HG03064 (cell line): ENCODE results near the gene MAS1L.

Source experiments
- ATAC-seq: cut with Tn5 transposase; IDR thresholded peaks from one replicate; pipeline ENCODE4 v1.9.1; 2021; ENCODE audit warnings: low read depth; ENCODE audit not compliant: unreplicated experiment

The MAS1L gene, protein sequence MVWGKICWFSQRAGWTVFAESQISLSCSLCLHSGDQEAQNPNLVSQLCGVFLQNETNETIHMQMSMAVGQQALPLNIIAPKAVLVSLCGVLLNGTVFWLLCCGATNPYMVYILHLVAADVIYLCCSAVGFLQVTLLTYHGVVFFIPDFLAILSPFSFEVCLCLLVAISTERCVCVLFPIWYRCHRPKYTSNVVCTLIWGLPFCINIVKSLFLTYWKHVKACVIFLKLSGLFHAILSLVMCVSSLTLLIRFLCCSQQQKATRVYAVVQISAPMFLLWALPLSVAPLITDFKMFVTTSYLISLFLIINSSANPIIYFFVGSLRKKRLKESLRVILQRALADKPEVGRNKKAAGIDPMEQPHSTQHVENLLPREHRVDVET

DNA sequence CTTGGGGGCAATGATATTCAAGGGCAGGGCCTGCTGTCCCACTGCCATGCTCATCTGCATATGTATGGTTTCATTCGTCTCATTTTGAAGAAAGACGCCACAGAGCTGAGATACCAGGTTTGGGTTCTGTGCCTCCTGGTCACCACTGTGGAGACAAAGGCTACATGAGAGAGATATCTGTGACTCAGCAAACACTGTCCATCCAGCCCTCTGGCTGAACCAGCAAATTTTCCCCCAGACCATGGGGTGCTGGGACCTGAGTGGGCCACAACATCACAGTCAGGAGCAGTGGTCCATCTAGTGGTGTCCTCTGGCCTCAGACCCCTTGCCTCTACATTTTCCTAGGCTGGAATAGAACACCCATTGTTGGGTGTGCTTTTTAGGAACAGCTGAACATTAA lies at the start of gene MAS1L:
Gene MAS1L, minus strand, starts transcription at position 297 of the 400 bp plus-strand sequence. Its CDS starts 54 bp downstream, at position 243.
- ATAC-seq = no peak

DNA sequence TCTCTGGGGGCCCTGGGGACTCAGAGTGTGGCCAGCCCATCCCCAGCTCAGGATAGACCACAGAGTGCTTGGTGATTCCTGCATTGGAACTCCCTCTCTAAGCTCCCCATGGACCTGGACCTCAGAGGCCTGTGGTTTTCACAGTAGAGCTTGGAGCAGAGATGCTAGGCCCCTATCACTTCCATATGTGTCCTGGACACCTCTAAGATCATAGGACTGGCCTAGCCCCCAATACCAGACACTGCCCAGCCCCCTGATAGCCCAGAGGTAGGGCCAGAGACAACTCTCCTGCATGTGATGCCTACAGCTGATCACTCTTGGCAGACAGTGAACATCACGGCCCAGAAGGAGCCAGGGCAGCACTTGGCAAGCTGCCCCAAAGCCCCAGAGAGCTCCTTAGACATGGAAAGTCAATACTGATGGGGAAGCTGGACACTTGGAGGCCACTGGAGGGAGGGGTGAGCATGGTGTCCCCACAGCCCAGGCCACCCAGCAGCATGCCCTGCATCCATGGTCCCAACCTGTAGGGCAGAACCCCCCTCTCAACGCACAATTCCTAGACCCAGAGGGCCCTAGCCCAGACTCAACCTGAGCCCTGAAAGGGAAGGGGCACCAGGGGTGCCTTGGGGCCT lies 44.7 kb upstream of the MAS1L start:
- ATAC-seq = no peak

DNA sequence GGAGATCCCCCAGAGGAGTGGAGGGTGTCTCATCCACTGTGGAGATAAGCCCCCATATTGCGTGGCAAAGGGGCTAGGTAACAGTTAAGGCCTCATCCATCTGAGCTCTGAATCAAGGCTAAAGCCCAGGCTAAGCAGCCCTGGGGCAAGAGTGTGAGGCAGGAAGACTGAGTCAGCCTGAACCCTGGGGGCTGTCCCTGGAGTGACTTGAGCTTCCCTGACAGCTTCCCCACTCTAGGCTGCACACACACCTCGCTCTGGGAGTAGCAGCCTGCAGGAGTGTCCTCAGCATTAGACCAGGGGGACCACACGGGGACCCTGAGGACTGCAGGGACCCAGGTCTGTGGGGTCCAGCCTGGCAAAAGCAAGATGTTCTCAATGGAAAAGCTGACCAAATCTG lies 43.9 kb upstream of the MAS1L start:
- ATAC-seq = no peak

DNA sequence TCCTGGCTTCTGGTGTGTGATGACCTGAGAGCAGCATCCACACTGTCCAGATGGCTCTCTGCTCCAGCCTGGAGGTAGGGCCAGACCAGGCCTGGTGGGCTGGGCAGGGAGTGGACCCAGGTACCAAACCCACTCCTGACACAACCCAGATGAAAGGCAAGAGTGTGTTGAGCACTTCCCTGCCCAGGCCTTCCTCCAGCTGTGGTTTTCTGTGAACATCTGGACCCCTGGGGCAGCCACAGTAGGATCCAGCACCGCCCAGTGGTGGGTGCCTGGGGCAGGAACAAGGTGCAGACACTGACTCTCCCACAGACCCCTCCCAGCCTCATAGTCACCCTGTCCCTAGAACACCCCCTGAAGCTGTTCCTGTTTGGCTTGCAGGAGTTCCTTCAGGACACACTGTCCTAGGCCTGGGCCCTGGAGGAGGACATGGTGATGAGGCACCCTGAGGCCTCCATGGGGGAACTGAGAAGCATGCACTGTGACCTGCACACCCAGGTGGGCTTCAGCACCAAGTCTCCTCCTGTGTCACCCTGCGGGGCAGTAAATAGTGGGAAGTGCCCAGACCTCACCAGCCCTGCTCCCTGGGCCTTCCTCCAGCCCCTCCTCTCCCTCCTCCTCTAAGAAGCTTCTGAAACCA lies 43.0 kb upstream of the MAS1L start:
- ATAC-seq = no peak

DNA sequence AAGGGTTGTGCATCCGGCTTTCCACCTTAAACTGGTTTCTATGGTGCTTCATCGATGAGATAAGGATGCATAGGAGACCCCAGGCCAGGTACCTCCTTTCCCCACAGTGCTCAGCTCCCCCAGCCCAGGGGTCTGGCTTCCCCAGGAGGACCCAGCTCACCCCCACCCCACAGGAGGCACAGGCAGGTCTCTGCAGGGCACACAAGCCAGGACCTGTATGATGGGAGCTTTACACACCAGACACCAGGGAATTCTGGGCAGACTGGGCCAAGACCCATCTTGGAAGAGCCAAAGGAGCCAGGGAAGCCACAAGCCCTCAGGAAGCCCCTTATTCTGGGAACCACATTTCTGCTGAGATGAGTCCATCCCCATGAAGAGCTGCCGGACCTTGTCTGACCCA lies 42.2 kb upstream of the MAS1L start:
- no peak for ATAC-seq

DNA sequence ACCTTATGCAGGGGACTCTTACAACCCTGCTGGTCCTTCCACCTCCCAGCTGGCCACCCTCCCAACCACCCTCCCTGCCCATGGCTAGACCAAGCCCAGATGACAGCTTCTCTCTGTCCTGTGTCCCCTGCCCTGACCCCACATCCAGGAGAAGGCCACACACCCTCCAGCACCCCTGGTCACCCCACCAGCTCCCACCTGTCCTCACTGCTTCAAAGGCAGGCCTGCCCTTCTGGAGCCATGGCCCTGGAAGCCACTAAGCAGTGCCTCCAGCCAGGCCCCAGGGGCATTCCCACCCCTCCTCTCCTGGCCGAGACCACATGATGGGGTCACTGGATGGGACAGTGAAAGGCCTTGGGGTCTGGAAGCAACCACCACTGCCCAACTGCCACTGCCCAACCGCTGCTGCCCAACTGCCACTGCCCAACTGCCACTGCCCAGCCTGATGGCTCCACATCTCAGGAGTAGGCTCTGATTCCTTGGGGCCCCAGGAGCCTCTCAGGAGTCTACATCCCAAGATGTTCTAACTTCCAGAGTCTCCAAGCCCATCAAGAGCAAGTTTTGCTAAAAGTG lies 41.3 kb upstream of the MAS1L start:
- ATAC-seq = no peak

DNA sequence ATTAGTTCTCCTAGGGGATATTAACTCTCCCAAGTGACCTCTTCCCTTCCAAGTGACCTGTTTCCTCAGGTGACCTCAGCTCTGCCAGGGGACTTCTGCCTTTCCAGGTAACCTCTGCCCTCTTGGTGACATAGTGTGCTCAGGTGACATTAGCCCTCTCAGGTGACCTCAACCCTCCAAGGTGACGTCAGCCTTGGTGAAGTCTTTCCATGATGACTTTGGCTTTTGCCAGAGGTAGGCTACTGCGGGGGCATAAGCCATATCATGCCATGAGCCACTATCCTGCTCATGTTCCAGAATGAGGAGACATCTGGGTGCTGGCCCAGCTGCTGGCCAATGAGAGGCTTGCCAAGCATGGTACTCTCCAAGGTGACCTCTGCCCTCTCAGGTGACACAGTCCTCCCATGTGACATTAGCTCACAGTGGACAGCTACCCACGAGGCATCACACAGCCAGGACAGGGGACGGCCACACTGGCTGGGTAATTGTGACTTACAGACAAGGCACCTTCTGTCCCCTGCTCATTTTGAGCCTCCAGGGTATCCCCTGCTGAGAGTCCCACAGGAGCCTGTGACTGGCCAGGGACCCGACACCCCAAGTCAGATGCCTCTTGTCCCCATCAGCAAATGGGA lies 40.7 kb upstream of the MAS1L start:
- no peak for ATAC-seq

DNA sequence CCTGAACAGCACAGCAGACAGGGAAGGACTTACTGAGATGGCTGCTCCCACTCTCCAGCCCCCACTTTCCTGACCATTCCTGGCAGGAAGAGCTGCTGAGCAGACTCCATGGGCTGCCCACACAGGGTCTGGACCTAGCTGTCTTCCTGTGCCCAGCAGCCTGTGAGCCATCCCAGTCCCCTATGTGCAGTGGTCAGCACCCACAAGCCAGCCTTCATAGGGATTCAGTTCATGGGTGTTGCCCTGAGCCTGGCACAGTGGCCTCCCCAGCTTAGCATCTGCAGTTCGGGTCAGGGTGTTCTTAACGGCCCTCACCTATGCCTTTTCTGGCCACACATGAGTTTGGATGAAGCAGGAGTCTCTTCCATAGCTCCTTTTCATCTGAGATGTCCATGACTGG lies 39.8 kb upstream of the MAS1L start:
- no peak for ATAC-seq

DNA sequence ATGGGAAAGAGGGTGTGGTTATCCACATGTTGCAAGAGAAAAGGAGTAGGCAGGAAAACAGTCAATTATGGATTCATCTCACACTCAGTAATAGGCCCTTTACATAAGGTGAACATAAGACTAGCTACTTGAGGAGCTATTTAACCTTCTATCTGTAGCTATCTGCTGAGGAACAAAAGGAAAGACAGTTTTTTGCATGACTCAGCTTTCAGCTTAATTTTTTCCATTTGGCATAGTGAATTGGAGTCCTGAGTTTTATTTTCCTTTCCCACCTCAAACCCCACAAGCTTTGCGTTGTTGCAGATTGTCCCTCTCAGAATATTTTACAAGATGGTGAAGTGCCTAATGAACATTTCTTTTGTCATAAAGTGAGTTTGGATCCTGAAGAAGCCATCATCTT lies 39.4 kb upstream of the MAS1L start:
- ATAC-seq = no peak

DNA sequence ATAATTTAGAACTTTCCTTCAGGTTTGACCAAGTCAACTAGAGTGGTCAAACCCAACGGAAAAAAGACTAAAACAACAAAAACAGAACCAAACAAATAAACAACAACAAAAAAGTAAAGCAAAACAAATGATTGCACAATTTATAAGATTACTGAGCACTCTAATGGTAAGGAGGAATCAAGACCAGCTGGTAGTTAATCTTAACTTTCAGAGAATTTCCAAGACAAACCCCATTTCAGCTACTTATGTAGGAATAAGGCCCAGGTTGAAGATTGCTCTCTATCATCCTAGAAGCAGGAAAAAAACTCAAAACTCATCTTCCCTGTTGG lies 37.5 kb upstream of the MAS1L start:
- ATAC-seq = no peak

DNA sequence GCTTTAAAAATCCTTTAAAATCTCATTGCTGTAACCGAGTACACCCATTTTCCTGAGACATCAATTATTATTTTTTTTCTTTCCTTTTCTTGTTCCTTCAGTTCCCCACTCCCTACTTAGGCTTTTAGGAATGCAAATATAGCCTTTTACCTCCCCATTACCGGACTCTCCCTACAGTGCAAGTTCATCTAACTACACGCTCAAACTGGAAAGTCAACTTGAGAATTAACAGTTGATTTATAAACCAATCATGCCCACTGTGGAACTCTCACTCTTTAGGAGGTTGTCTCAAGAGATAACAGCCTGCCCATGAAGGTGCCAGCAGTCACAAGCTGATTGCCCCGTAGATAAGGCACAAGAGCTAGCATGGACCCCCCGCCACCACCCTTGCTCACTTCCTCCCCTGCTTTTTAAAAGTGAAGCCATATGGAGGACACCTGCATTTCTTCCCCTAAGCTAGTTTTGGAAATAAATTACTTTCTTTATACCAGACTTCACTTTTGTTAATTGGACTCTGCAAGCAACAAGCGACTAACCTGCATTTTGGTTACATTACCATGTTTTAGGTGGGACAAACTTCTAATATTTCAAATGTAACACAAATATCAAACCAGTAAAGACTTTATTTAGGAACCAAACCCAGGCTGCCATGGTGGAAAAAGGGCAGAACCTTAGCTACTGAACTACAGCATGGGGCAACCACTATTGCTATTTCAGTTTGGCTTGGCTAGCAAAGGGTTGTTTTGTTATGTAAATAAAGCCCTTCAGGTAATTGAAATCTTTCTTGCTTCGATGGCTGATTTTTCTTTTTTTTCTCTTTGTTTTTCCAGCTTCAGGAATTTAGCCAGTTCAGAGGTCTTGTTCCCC lies 36.9 kb upstream of the MAS1L start:
- no peak for ATAC-seq

DNA sequence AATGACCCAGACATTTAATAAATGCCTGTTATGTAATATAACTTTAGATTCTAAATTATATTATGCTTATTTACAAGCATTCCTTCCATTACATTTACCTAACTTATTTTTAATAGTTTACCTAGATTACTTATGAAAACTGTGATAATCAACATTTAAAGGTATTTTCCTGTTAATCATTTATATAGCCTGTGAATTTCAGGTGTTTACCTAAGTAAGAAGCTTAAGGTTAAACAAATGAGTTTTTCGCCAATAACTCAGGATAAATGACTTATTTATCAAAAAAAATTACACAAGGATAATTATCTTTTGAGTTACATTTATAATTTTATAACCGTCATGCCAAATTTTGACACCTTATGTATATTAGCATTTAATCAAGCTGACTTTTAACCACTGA lies 36.3 kb upstream of the MAS1L start:
- no peak for ATAC-seq

DNA sequence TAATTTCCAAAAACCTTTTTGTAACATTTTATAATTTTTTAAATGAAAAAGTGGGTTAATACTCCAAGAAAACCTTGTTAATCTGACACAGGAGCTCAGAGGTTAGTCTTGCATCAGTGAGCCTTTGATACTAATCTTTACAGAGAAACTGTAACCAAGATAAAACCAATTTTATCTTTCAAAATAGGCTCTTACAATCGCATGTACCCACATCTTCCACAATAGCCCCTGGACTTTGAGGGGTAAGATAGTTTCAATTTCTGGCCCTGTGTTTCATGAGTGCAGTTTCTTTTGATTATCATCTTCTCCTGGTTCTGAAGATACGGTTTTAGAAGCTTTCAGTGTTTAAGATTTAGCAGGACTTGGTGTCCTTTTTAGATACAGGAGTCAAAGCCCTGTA lies 34.5 kb upstream of the MAS1L start:
- no peak for ATAC-seq

DNA sequence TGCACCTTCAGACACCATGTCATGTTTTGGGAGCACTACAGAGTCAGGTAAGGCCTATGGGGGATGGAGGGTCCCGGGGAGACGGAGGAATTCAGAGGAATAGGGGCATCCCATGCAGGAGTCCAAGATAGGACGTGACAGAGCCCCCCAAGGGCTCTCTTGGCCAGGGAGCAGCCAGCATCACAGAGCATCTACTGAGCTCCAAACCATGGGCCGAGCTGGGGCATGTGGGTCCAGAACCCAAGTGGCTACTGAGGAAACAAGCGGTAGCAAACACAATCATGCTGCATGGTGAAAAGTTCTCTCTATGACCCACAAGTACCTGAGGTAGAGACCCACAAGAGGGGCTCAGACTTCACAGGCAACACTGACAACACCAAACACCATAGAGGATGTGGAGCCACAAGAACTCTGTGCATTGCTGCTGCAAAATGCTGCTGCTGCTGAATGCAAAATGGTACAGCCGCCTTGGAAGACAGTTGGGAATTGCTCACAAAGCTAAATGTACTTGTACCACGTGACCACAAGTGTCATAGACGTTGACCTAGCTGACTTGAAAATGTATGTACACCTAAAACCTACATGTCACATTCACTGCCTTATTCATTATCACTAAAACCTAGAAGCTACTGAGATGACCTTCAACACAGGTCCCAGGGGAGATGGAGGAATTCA lies 33.4 kb upstream of the MAS1L start:
- ATAC-seq = no peak

DNA sequence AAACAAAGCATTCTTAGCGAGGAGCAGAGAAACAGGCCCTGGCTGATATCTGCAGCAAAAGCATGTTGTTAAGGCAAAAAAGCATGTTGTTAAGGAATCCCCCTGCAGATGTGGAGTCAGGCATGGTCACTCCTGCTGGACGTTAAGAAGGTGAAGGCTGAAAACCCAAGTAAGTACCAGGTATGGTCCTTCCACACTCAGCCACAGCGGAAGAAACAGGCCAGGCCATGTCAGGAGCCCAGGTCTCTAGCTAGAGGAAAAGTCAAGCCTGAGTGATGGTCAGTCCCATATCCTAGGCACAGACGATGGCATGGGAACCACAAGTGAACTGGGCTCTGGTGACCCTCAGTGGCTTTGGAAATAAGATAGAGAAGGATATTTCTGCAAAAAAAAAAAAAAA lies 32.5 kb upstream of the MAS1L start:
- ATAC-seq = no peak

DNA sequence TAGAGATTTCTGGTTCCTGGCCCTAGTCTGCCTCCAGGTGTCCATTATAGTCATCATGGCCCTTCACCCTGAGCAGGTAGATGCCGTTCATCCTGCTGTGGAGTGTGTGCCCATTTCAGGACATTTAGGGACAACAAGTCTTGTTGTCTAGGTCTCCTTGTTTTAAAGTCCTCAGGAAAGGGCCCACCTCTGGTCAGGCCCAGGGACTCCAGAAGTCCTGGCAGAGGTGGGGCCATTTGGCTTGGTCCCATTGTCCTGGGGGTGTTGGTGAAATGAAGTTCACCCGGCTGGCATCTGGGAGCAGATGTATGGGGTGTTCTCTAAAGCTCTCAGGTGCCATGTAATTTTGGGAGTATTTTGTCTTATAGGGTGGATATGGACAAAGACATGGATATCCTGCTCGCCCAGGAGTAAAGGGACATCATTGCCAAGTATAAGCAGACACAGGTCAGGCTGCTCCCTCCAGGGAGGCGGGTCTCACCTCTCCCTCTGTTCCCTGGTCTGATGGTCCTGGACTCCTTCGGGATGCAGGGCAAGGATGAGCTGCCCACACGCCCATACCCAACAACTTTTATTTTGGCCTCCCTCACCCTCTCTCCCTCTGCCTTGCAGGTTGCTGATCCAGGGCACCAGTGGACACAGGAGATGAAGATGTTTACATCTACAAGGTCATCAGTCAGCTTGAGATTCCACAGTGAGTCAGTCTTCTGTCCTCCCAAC lies 31.7 kb upstream of the MAS1L start:
- no peak for ATAC-seq

DNA sequence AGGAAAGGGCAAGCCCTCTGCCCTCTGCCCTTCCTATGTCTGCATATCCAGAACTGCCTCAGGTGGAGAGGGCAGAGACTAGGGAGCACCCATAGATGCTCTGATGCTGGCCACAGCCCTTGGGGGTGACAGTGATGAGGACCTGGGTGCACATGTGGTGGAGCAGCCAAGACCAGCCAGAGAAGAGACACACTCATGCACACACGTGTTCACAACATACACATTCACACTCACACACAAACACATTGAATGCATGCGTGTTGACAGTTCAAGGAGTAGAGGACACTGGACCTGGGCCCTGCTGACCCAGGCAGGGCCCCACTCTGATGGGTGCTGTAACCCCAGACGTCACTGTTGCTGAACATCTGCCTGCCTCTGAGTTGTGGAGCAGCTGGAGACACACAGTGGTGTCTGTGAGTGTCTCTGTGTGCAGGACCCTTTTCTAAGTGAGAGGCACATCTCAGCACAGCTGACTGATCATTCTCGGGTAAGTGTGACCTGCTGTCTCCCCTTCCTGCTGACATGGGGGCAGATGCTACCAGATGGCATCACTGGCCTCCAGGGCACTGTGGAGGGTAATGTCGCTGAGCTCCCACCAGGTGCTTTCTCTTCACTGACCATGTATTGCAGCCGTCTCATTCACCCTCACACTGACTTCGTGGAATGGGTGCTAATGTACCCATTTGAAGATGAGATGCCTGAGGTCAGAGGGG lies 30.1 kb upstream of the MAS1L start:
- ATAC-seq = no peak

DNA sequence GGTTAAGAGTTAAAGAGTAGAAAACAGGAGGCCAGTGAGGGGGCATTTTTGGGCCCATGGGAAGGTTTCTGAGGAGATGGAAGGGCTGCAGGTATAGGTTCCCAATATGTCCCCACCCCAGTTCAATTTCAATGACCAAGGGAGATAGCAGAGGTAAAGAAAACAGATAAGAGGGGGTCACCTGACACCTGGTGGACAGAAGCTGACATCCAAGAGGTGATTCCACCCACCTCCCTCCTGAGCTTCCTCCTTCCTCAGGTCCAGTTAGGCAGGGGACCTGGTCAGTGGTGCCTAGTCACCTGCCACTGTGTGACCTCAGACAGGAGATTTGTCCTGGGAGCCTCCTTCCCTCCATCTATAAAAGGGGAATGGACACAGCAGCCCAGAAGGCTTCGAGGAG lies 29.5 kb upstream of the MAS1L start:
- no peak for ATAC-seq

DNA sequence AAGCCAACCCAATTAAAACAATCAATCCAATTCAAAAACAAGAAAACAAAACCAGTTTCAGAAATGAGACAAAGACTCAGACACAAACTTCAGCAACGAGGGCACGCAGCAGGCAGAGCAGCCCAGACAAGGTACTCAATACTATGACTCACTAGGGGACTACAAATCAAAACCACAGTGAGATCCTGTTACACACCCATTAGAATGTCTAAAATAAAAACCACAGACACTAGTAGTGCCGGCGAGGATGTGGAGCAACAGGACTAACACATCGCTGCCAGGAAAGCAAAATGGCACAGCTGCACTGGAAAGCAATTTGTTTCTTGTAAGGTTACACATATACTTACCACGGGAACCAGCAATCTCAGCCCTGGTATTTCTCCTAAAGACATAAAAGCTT lies 28.4 kb upstream of the MAS1L start:
- ATAC-seq = no peak
